A549 (cell line): ENCODE measurements around the gene COL5A1. TPM values are rescaled to one million over a fixed set of nuclear protein-coding genes. Genes with fewer than 3 reads are reported as not detected.
A peak's percentile ranks its signal among the peaks of the same experiment; 100 is the strongest.

ENCODE experiments used
- ATAC-seq, 2 experiments: fragments of 200-7000 bp in 1 of 2; fragments of >200 bp in 1 of 2; cut with Nextera tagmentation in 1 of 2; cut with Tn5 transposase in 1 of 2; 3 replicates each; pipeline versions ENCODE4 v1.8.0 to v1.9.1; 2018 to 2020; ENCODE audit warnings: mild to moderate bottlenecking in 1 of 2, moderate library complexity in 1 of 2
- CTCF ChIA-PET: fragments of 300-600 bp; sonication (Branson Sonifier 250); formaldehyde crosslinking; extraction: SDS; loops from one replicate; lab custom pipeline; 2021; ENCODE audit warnings: antibody characterized with exemption, inconsistent platforms; lab: Yijun Ruan, JAX
- POLR2A ChIA-PET: fragments of 350-600 bp; formaldehyde crosslinking; extraction: SDS; loops from one replicate; lab custom pipeline; 2021; ENCODE audit warnings: antibody characterized with exemption, inconsistent platforms; lab: Yijun Ruan, JAX
- DNase-seq, 2 experiments: peaks; one replicate each; pipeline versions ENCODE4 v3.0.0 to v3.0.0-alpha.2; 2011 to 2016; ENCODE audit warnings: low read depth in 1 of 2, low spot score in 1 of 2
- FAIRE-seq: peaks from 2 replicates; lab custom pipeline; 2011; peaks lifted over from hg19 to GRCh38; lab: Jason Lieb, UNC
- H3K27ac ChIP-seq, 2 experiments: fragments of >200 bp; sonication (Bioruptor Twin); formaldehyde crosslinking; 3 replicates each; pipeline ENCODE4 v1.5.1; 2016 to 2017
- H3K4me1 ChIP-seq: fragments of >200 bp; sonication (Bioruptor Twin); formaldehyde crosslinking; 3 replicates; pipeline ENCODE4 v1.6.1; 2016
- H3K4me2 ChIP-seq: fragments of >200 bp; sonication (Bioruptor Twin); formaldehyde crosslinking; 3 replicates; pipeline ENCODE4 v1.6.1; 2016
- H3K4me3 ChIP-seq: fragments of >200 bp; sonication (Bioruptor Twin); formaldehyde crosslinking; 3 replicates; pipeline ENCODE4 v1.5.1; 2016
- H3K9me3 ChIP-seq: fragments of >200 bp; sonication (Bioruptor Twin); formaldehyde crosslinking; 3 replicates; pipeline ENCODE4 v1.6.1; 2016
- CHD4 ChIP-seq: fragments of 200-600 bp; sonication (generic); IDR thresholded peaks from 2 replicates; pipeline ENCODE4 v1.6.1; 2016; ENCODE audit warnings: antibody characterized with exemption, mild to moderate bottlenecking, borderline replicate concordance
- CTCF ChIP-seq: fragments of >200 bp; sonication (Bioruptor Twin); formaldehyde crosslinking; IDR thresholded peaks from 3 replicates; pipeline ENCODE4 v1.5.1; 2016
- HDAC2 ChIP-seq: fragments of 200-600 bp; sonication (generic); IDR thresholded peaks from 2 replicates; pipeline ENCODE4 v1.6.1; 2016
- HES2 ChIP-seq: fragments of >200 bp; sonication (Bioruptor Twin); formaldehyde crosslinking; IDR thresholded peaks from 2 replicates; pipeline ENCODE4 v1.6.1; 2016
- JUN ChIP-seq, 2 experiments: fragments of >200 bp; sonication (Bioruptor Twin); formaldehyde crosslinking; IDR thresholded peaks; 2 replicates in 1 of 2; 3 replicates in 1 of 2; pipeline ENCODE4 v1.6.1; 2016 to 2017
- MAFK ChIP-seq: fragments of 450-650 bp; IDR thresholded peaks from 2 replicates; pipeline ENCODE4 v1.6.1; 2014; ENCODE audit not compliant: partially characterized antibody
- PHF8 ChIP-seq: fragments of 200-600 bp; sonication (generic); IDR thresholded peaks from 2 replicates; pipeline ENCODE4 v1.6.1; 2016; ENCODE audit warnings: low read depth, mild to moderate bottlenecking, antibody characterized with exemption, moderate library complexity, borderline replicate concordance
- RAD21 ChIP-seq, 2 experiments: fragments of >200 bp in 1 of 2; sonication (Bioruptor Twin) in 1 of 2; formaldehyde crosslinking in 1 of 2; IDR thresholded peaks in 1 of 2; conservative IDR thresholded peaks in 1 of 2; 2 replicates in 1 of 2; 3 replicates in 1 of 2; pipeline ENCODE4 v1.6.1; 2012 to 2018; ENCODE audit warnings: inconsistent platforms in 1 of 2
- SMC3 ChIP-seq: fragments of >200 bp; sonication (Bioruptor Twin); formaldehyde crosslinking; IDR thresholded peaks from 3 replicates; pipeline ENCODE4 v1.6.1; 2018; ENCODE audit warnings: inconsistent platforms
- ZFP36 ChIP-seq: fragments of 450-650 bp; IDR thresholded peaks from 2 replicates; pipeline ENCODE4 v1.6.1; 2014; ENCODE audit warnings: borderline replicate concordance; ENCODE audit not compliant: partially characterized antibody
- WGBS: methylation state at CpG from one replicate; pipeline ENCODE4 v1.1.6; 2017; ENCODE audit errors: missing lambda C conversion rate; 5-methylcytosine and 5-hydroxymethylcytosine counted together
- polyA plus RNA-seq, 4 experiments: library from polyadenylated mRNA; depleted of rRNA in 3 of 4; stranded (reverse); fragments of >200 nt; fragmentation: RNase III in 1 of 4; extraction: RNeasy Plus Mini Kit Qiagen cat#74134 plus additional on column Dnase treatment in 1 of 4; gene quantifications; 2 replicates in 3 of 4; 3 replicates in 1 of 4; pipeline ENCODE4 v1.2.3, GENCODE V29; 2011 to 2017
- TF ChIP-seq, protein P1 (sequence below): fragments of >200 bp; sonication (Bioruptor Twin); formaldehyde crosslinking; IDR thresholded peaks from 3 replicates; pipeline ENCODE4 v1.6.1; 2016
- TF ChIP-seq, protein P2 (sequence below): fragments of 450-650 bp; IDR thresholded peaks from 2 replicates; pipeline ENCODE4 v1.6.1; 2014; ENCODE audit warnings: antibody characterized with exemption
- TF ChIP-seq, protein P3 (sequence below): fragments of 200-600 bp; sonication (generic); IDR thresholded peaks from 2 replicates; pipeline ENCODE4 v1.6.1; 2016; ENCODE audit warnings: antibody characterized with exemption, mild to moderate bottlenecking, moderate library complexity

COL5A1 gene
- polyA plus RNA-seq, 2 of the 4 experiments (the other 2 are of a cell fraction): 16.1 to 67.5 TPM

- Histone ChIP-seq H3K4me3 (no peak overlapping the region), H3K9me3 (peaks cover 2% of the 10 kb centered on the region), H3K27ac (peak overlapping the region in 1 of 2 experiments; percentile 60; a peak in 2 of 6 replicates), H3K4me2 (no peak overlapping the region), H3K4me1 (peaks cover 35% of the 10 kb centered on the region)
- WGBS: 55% methylated on average over 11 of the region's 11 CpGs
- no peak for FAIRE-seq
- POLR2A ChIA-PET: no interaction called here
- ATAC-seq: peak; percentile 22 to 28; a peak in 4 of 6 replicates
- DNase-seq: no peak
- CTCF ChIA-PET: interaction anchor here (0.6 to 4.7 kb wide), 10 partner anchors 10 to 212 kb away, joined by 3 to 45 read pairs (median 4); no protein-coding TSS in a partner anchor
- TF ChIP-seq HDAC2: no peak
- TF ChIP-seq, protein P1, sequence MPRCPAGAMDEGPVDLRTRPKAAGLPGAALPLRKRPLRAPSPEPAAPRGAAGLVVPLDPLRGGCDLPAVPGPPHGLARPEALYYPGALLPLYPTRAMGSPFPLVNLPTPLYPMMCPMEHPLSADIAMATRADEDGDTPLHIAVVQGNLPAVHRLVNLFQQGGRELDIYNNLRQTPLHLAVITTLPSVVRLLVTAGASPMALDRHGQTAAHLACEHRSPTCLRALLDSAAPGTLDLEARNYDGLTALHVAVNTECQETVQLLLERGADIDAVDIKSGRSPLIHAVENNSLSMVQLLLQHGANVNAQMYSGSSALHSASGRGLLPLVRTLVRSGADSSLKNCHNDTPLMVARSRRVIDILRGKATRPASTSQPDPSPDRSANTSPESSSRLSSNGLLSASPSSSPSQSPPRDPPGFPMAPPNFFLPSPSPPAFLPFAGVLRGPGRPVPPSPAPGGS: no peak
- TF ChIP-seq, protein P2, sequence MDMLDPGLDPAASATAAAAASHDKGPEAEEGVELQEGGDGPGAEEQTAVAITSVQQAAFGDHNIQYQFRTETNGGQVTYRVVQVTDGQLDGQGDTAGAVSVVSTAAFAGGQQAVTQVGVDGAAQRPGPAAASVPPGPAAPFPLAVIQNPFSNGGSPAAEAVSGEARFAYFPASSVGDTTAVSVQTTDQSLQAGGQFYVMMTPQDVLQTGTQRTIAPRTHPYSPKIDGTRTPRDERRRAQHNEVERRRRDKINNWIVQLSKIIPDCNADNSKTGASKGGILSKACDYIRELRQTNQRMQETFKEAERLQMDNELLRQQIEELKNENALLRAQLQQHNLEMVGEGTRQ: no peak
- TF ChIP-seq JUN (IDR thresholded peaks at IDR 0.05): no peak
- TF ChIP-seq ZFP36: no peak
Observed at GRCh38 chr9:134655101-134655500, 13.5 kb downstream of the COL5A1 start.

GRCh38 chr9:134655586-134656333, 14.2 kb downstream of the COL5A1 start:
- Histone ChIP-seq H3K4me2 (no peak overlapping the region), H3K4me1 (peaks cover 35% of the 10 kb centered on the region), H3K9me3 (peaks cover 9% of the 10 kb centered on the region), H3K27ac (peak overlapping the region in 1 of 2 experiments; percentile 46; a peak in 2 of 6 replicates), H3K4me3 (no peak overlapping the region)
- DNase-seq (no peak), ATAC-seq (peak; percentile 49 to 63), FAIRE-seq (no peak)
- TF ChIP-seq SMC3 (no peak), CTCF (0 out of 3 replicates have a peak, but pooled peaks have one; percentile 6), JUN (IDR thresholded peaks at IDR 0.05) (no peak), CHD4 (no peak), HDAC2 (no peak), PHF8 (no peak), HES2 (no peak), MAFK (no peak), RAD21 (conservative IDR thresholded peaks at IDR 0.05 in 1 of 2, IDR thresholded peaks at IDR 0.05 in 1 of 2) (peak in 1 of 2 experiments; percentile 29; a peak in 2 of 5 replicates)
- TF ChIP-seq, protein P3, sequence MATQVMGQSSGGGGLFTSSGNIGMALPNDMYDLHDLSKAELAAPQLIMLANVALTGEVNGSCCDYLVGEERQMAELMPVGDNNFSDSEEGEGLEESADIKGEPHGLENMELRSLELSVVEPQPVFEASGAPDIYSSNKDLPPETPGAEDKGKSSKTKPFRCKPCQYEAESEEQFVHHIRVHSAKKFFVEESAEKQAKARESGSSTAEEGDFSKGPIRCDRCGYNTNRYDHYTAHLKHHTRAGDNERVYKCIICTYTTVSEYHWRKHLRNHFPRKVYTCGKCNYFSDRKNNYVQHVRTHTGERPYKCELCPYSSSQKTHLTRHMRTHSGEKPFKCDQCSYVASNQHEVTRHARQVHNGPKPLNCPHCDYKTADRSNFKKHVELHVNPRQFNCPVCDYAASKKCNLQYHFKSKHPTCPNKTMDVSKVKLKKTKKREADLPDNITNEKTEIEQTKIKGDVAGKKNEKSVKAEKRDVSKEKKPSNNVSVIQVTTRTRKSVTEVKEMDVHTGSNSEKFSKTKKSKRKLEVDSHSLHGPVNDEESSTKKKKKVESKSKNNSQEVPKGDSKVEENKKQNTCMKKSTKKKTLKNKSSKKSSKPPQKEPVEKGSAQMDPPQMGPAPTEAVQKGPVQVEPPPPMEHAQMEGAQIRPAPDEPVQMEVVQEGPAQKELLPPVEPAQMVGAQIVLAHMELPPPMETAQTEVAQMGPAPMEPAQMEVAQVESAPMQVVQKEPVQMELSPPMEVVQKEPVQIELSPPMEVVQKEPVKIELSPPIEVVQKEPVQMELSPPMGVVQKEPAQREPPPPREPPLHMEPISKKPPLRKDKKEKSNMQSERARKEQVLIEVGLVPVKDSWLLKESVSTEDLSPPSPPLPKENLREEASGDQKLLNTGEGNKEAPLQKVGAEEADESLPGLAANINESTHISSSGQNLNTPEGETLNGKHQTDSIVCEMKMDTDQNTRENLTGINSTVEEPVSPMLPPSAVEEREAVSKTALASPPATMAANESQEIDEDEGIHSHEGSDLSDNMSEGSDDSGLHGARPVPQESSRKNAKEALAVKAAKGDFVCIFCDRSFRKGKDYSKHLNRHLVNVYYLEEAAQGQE: no peak
- CTCF ChIA-PET: interaction anchor here (0.6 to 4.7 kb wide), 24 partner anchors 8 to 487 kb away, joined by 3 to 45 read pairs (median 4); no protein-coding TSS in a partner anchor
- 82% methylated on average over 9 of the region's 10 CpGs for WGBS
- POLR2A ChIA-PET: interaction anchor here (0.6 to 1.6 kb wide), 2 partner anchors 128 to 207 kb away, joined by 3 to 4 read pairs; no protein-coding TSS in a partner anchor
